Fibroblast of gingiva (primary cell): Measurements from ENCODE around the gene MTA2.

ENCODE experiments used
- DNase-seq: peaks from one replicate; pipeline ENCODE4 v3.0.0-alpha.2; 2011; ENCODE audit warnings: low read depth

The MTA2 gene

GRCh38 chr11:62546244-62546928 is 55.3 kb downstream of the MTA2 start, which contains the start of gene AHNAK:
AHNAK (minus strand) TSS chr11:62546806; CDS start chr11:62536098, 10,708 bp downstream.
- DNase-seq = peak; percentile 78

DNA sequence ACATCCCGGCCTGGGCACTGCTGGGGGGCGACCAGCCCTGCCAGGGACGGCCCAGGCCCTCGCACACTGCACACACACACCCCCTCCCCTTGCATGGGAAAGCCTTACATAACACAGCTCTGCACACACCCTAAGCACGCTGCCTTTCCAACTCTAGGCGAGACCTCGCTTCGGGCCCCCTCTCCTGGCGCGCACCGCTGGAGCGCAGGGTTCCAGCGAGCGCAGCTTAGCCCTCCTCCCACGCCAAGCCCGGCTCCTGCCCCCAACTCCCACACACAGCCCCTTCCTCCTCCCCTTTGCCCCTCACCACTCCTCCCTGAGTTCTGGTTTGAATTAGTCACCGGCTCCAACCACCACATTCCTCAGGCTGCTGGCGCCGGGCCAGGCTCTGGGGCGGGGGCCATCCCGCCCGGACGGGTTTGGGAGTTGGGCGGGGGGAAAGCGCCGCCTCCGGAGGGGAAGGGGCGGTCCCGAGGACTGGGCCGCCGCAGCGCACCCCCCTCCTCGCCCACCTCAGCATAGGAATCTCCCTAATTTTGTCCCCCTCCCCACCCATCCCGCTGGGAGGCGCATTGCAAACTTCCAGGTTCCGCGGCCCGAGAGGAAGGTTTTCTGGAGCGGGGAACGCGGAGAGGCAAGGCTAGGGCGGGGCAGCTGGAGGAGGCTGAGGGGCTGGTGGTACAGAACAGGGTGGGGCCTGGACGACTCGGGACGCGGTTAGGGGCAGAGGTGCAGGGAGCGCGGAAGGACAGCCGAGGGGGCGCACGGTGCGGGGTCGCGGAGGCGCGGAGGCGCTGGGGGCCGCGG is 56.0 kb downstream of the MTA2 start:
- DNase-seq = peak; percentile 90

DNA sequence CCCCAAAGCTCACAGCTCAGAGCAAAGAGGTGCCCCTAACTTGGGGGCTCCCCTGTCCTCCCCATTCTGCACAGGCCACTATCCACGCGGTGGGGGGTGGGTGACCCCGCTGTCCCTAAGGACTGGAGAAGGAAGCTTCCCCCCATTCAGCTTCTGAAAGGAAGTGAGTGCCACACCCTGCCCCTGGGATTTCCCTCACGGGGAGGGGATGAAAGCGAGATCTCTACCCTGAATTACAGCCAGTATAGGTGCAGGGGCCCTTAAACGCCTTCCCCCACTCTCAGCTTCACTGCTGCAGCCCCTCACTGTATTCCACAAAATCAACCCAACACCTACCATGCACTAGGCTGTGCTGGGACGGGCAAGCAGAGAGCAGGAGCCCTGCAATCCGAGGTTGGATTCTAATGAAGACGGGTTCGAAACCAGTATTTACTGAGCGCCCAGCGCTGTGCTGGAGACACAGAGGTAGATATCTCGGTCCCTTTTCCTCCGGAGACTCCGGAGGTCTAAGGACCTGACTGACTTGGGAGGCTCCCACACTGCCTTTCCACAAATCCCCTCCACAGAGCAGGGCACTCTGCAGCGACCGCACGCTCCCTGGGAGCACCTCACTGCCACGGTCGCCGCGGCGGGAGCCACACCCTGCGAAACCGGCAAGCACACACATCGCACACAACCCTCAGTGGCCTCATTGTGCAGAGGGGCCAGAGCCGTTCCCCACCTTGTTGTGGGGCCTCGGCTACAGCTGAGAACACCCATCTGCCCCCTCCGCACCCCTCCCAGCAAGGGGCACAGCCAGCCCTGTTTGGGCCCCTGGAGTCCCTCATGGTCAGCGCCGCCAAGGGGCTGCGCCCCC is 56.9 kb downstream of the MTA2 start:
- no peak for DNase-seq

GRCh38 chr11:62543680-62544444 is 57.8 kb downstream of the MTA2 start:
- DNase-seq = no peak
